ENCODE results near the gene ATP1A3.

- TF ChIP-seq CTCF (IDR thresholded peaks at IDR 0.05) (no peak), POLR2AphosphoS5 (IDR thresholded peaks at IDR 0.05) (no peak), POLR2A (IDR thresholded peaks at IDR 0.05) (no peak)
Observed at GRCh38 chr19:41967054-41967783, 26.8 kb downstream of the ATP1A3 start.
